K562 (cell line): ENCODE measurements around the gene SCAP. TPM values are rescaled to one million over a fixed set of nuclear protein-coding genes. Genes with fewer than 3 reads are reported as not detected.

Experiments used
- FIP1L1 ChIP-seq: fragments of 200-400 bp; formaldehyde crosslinking; IDR thresholded peaks from 2 replicates; pipeline ENCODE4 v1.6.1; 2018; ENCODE audit warnings: mild to moderate bottlenecking, low read depth, low read length; ENCODE audit not compliant: poor library complexity, severe bottlenecking
- MAFG ChIP-seq: fragments of 450-650 bp; conservative IDR thresholded peaks from 2 replicates; pipeline ENCODE4 v1.6.1; 2016; ENCODE audit warnings: missing genetic modification characterization, missing compliant biosample characterization
- MGA ChIP-seq: fragments of 450-650 bp; IDR thresholded peaks from 2 replicates; pipeline ENCODE4 v1.6.1; 2016; ENCODE audit warnings: mild to moderate bottlenecking, moderate library complexity
- MTA3 ChIP-seq: fragments of 450-650 bp; formaldehyde crosslinking; IDR thresholded peaks from 2 replicates; pipeline ENCODE4 v1.6.1; 2017; ENCODE audit warnings: mild to moderate bottlenecking, borderline replicate concordance
- MXD1 ChIP-seq: fragments of 250-450 bp; sonication (Bioruptor Pico); IDR thresholded peaks from 2 replicates; pipeline ENCODE4 v1.8.0; 2021; ENCODE audit warnings: borderline replicate concordance, mild to moderate bottlenecking, moderate library complexity; ENCODE audit not compliant: poor library complexity, severe bottlenecking
- NCOR1 ChIP-seq: fragments of 450-650 bp; IDR thresholded peaks from 2 replicates; pipeline ENCODE4 v1.6.1; 2016; ENCODE audit warnings: mild to moderate bottlenecking, moderate library complexity
- PHTF2 ChIP-seq: fragments of 250-450 bp; sonication (Bioruptor Pico); IDR thresholded peaks from 2 replicates; pipeline ENCODE4 v1.5.0; 2021; ENCODE audit warnings: mild to moderate bottlenecking
- TSC22D4 ChIP-seq: fragments of 450-650 bp; IDR thresholded peaks from 2 replicates; pipeline ENCODE4 v1.6.1; 2016; ENCODE audit warnings: missing genetic modification characterization, missing biosample characterization, control low read depth
- ZFP30 ChIP-seq: fragments of 250-450 bp; sonication (Bioruptor Pico); IDR thresholded peaks from 2 replicates; pipeline ENCODE4 v1.8.0; 2022; ENCODE audit warnings: moderate library complexity, mild to moderate bottlenecking, inconsistent platforms, borderline replicate concordance
- ZNF354B ChIP-seq: fragments of 250-450 bp; sonication (Bioruptor Pico); IDR thresholded peaks from 2 replicates; pipeline ENCODE4 v1.4.0; 2020
- ZNF395 ChIP-seq: fragments of 200-800 bp; sonication (Bioruptor generic); IDR thresholded peaks from 2 replicates; pipeline ENCODE4 v1.6.1; 2017; ENCODE audit warnings: missing genetic modification characterization, missing compliant biosample characterization
- ZNF699 ChIP-seq: fragments of 250-450 bp; sonication (Bioruptor Pico); IDR thresholded peaks from 2 replicates; pipeline ENCODE4 v1.8.0; 2021; ENCODE audit warnings: mild to moderate bottlenecking, moderate library complexity; ENCODE audit not compliant: insufficient replicate concordance
- ZNF830 ChIP-seq: fragments of 250-450 bp; sonication (Bioruptor Pico); IDR thresholded peaks from 2 replicates; pipeline ENCODE4 v1.5.0; 2021; ENCODE audit warnings: mild to moderate bottlenecking
- ZZZ3 ChIP-seq: fragments of 450-650 bp; IDR thresholded peaks from 2 replicates; pipeline ENCODE4 v1.6.1; 2016; ENCODE audit warnings: antibody characterized with exemption, mild to moderate bottlenecking, moderate library complexity
- polyA plus RNA-seq, 8 experiments: library from polyadenylated mRNA; depleted of rRNA in 4 of 8; stranded (reverse) in 5 of 8; unstranded in 3 of 8; fragments of >200 nt; fragmentation: Nextera tagmentation in 2 of 8; fragmentation: Illumina TruSeq in 1 of 8; extraction: Ambion mirVana in 2 of 8; extraction: Trizol in 1 of 8; gene quantifications; 2 replicates each; pipeline versions ENCODE4 v1.2.1 to v1.2.3, GENCODE V29; 2011 to 2014; ENCODE audit warnings: inconsistent platforms in 1 of 8, missing spikeins in 1 of 8
- total RNA-seq, 7 experiments: library from RNA; depleted of rRNA in 6 of 7; stranded (reverse); fragments of >200 nt in 6 of 7; fragmentation: Illumina TruSeq in 2 of 7; extraction: Trizol in 2 of 7; gene quantifications; 2 replicates each; pipeline versions ENCODE4 v1.2.1 to v1.2.3, GENCODE V29; 2011 to 2021; ENCODE audit warnings: low replicate concordance in 1 of 7

Gene SCAP
- total and polyA plus RNA-seq, 9 of the 15 experiments (the other 6 are each of a cell fraction or from before 2014, with no cell fraction given): 2.6 to 104 (median 37.8) TPM

GRCh38 chr3:47513125-47513929 lies 37.6 kb upstream of the SCAP start, which contains the start of gene ELP6 (continued):
- TF ChIP-seq MGA (peak; percentile 93), ZZZ3 (no peak), NCOR1 (no peak), MAFG (tag) (no peak), FIP1L1 (no peak), ZNF830 (CRISPR knock-in tag) (no peak), TSC22D4 (tag) (no peak), ZNF699 (no peak), MTA3 (peak; percentile 86; the same call in 1 of the 2 replicates), ZNF354B (CRISPR knock-in tag) (no peak), ZFP30 (no peak), MXD1 (CRISPR knock-in tag) (no peak), PHTF2 (0 out of 2 replicates have a peak, but pooled peaks have one; percentile 62), ZNF395 (CRISPR knock-in tag) (peak; percentile 69)
